Trophoblast cell (in vitro differentiated cells and primary cell): ENCODE results near the gene CLEC5A.
"Not testable (repeated sequence)": the region's sequence is repeated elsewhere in the genome, so short reads cannot be mapped to it uniquely, and the experiment has no call there.

ENCODE experiments used
- DNase-seq, 2 donors: peaks; one replicate each; pipeline ENCODE4 v3.0.0-alpha.2; 2016
- H2AFZ ChIP-seq: 2 replicates; pipeline ENCODE4 v1.6.1; 2013; ENCODE audit warnings: low read length, moderate library complexity, mild to moderate bottlenecking; ENCODE audit not compliant: insufficient read depth, poor library complexity
- H2AK5ac ChIP-seq: 2 replicates; pipeline ENCODE4 v1.6.1; 2013; ENCODE audit warnings: mild to moderate bottlenecking, low read length
- H2BK120ac ChIP-seq: 2 replicates; pipeline ENCODE4 v1.6.1; 2013; ENCODE audit warnings: low read length, mild to moderate bottlenecking, moderate library complexity; ENCODE audit not compliant: insufficient read depth, poor library complexity
- H2BK12ac ChIP-seq: 2 replicates; pipeline ENCODE4 v1.6.1; 2013; ENCODE audit warnings: mild to moderate bottlenecking, low read length, moderate library complexity
- H2BK5ac ChIP-seq: 2 replicates; pipeline ENCODE4 v1.6.1; 2013; ENCODE audit warnings: low read length, low read depth, moderate library complexity, mild to moderate bottlenecking; ENCODE audit not compliant: poor library complexity
- H3K14ac ChIP-seq: 2 replicates; pipeline ENCODE4 v1.6.1; 2013; ENCODE audit warnings: mild to moderate bottlenecking, low read length
- H3K18ac ChIP-seq: 2 replicates; pipeline ENCODE4 v1.6.1; 2013; ENCODE audit warnings: mild to moderate bottlenecking, low read length
- H3K23ac ChIP-seq: 2 replicates; pipeline ENCODE4 v1.6.1; 2013; ENCODE audit warnings: low read length
- H3K27ac ChIP-seq: 2 replicates; pipeline ENCODE4 v1.5.1; 2013; ENCODE audit warnings: low read depth, mild to moderate bottlenecking, inconsistent platforms, low read length, moderate library complexity
- H3K27me3 ChIP-seq: 2 replicates; pipeline ENCODE4 v1.6.1; 2013; ENCODE audit warnings: inconsistent platforms, mild to moderate bottlenecking, low read length, moderate library complexity; ENCODE audit not compliant: insufficient read depth
- H3K36me3 ChIP-seq, 2 experiments: 1 replicate in 1 of 2; 2 replicates in 1 of 2; pipeline ENCODE4 v1.6.1; 2013; ENCODE audit warnings: low read length in 2 of 2, mild to moderate bottlenecking in 2 of 2, moderate library complexity in 1 of 2; ENCODE audit not compliant: insufficient read depth in 2 of 2, control insufficient read depth in 1 of 2
- H3K4ac ChIP-seq: 2 replicates; pipeline ENCODE4 v1.6.1; 2013; ENCODE audit warnings: low read depth, mild to moderate bottlenecking, low read length, moderate library complexity
- H3K4me1 ChIP-seq, 2 experiments: 1 replicate in 1 of 2; 2 replicates in 1 of 2; pipeline ENCODE4 v1.6.1; 2013; ENCODE audit warnings: low read length in 2 of 2, mild to moderate bottlenecking in 2 of 2, moderate library complexity in 1 of 2; ENCODE audit not compliant: insufficient read depth in 2 of 2, control insufficient read depth in 1 of 2
- H3K4me2 ChIP-seq: 2 replicates; pipeline ENCODE4 v1.6.1; 2013; ENCODE audit warnings: inconsistent platforms, mild to moderate bottlenecking, low read length, moderate library complexity
- H3K4me3 ChIP-seq: 2 replicates; pipeline ENCODE4 v1.5.1; 2013; ENCODE audit warnings: mild to moderate bottlenecking, low read depth, low read length, inconsistent platforms
- H3K79me1 ChIP-seq: one replicate; pipeline ENCODE4 v1.6.1; 2013; ENCODE audit warnings: low read length
- H3K79me2 ChIP-seq: 2 replicates; pipeline ENCODE4 v1.6.1; 2013; ENCODE audit warnings: low read length, mild to moderate bottlenecking; ENCODE audit not compliant: control insufficient read depth, insufficient read depth, poor library complexity
- H3K9ac ChIP-seq: 2 replicates; pipeline ENCODE4 v1.6.1; 2013; ENCODE audit warnings: mild to moderate bottlenecking, low read length
- H3K9me3 ChIP-seq: 2 replicates; pipeline ENCODE4 v1.6.1; 2013; ENCODE audit warnings: low read depth, mild to moderate bottlenecking, control low read depth, inconsistent platforms, low read length; ENCODE audit not compliant: insufficient read depth
- H4K12ac ChIP-seq: 2 replicates; pipeline ENCODE4 v1.6.1; 2013; ENCODE audit warnings: low read depth, mild to moderate bottlenecking, low read length, moderate library complexity
- H4K8ac ChIP-seq: 2 replicates; pipeline ENCODE4 v1.6.1; 2013; ENCODE audit warnings: low read depth, mild to moderate bottlenecking, low read length, moderate library complexity
- H4K91ac ChIP-seq: one replicate; pipeline ENCODE4 v1.6.1; 2013; ENCODE audit warnings: low read depth, mild to moderate bottlenecking, low read length, moderate library complexity
- WGBS: extraction: QIAGEN DNeasy Blood & Tissue Kit; methylation state at CpG from one replicate; pipeline ENCODE4 v1.1.7; 2013; ENCODE audit warnings: missing lambda C conversion rate; ENCODE audit not compliant: insufficient read length, insufficient coverage; ENCODE audit errors: extremely low coverage; 5-methylcytosine and 5-hydroxymethylcytosine counted together

The CLEC5A gene

GRCh38 chr7:141985926-141986325, 39.2 kb upstream of the CLEC5A start:
- not testable (repeated sequence) for H3K4me2 ChIP-seq, H3K4me3 ChIP-seq, H3K79me1 ChIP-seq, H3K27me3 ChIP-seq, H3K4me1 ChIP-seq, H4K8ac ChIP-seq, H3K23ac ChIP-seq, H2BK120ac ChIP-seq, H2BK5ac ChIP-seq, H2AK5ac ChIP-seq, H4K12ac ChIP-seq, H3K4ac ChIP-seq, H2AFZ ChIP-seq, H3K18ac ChIP-seq, H3K9me3 ChIP-seq, H3K9ac ChIP-seq, H3K79me2 ChIP-seq, H3K36me3 ChIP-seq, H3K14ac ChIP-seq, H3K27ac ChIP-seq, H2BK12ac ChIP-seq
- H4K91ac ChIP-seq, result peak overlapping the region; percentile 55
- DNase-seq, result peak in 1 of 2 donors; percentile 21
- WGBS, result no CpG with 5 or more reads among the region's 13 CpGs

- Histone ChIP-seq H4K8ac (no peak overlapping the region), H3K23ac (no peak overlapping the region), H4K12ac (no peak overlapping the region), H3K27me3 (no peaks in the 10 kb centered on the region), H2AK5ac (no peak overlapping the region), H3K36me3 (no peaks in the 10 kb centered on the region), H2BK12ac (no peak overlapping the region), H3K9ac (no peak overlapping the region), H2AFZ (no peak overlapping the region), H3K27ac (no peak overlapping the region), H3K14ac (no peak overlapping the region), H3K79me1 (no peaks in the 10 kb centered on the region), H3K4me2 (no peak overlapping the region), H3K9me3 (no peaks in the 10 kb centered on the region), H4K91ac (no peak overlapping the region), H3K79me2 (no peaks in the 10 kb centered on the region), H3K4ac (no peak overlapping the region), H2BK120ac (no peak overlapping the region), H2BK5ac (no peak overlapping the region), H3K4me3 (no peak overlapping the region), H3K4me1 (peaks cover 0 to 2% of the 10 kb centered on the region in 2 experiments), H3K18ac (no peak overlapping the region)
- no CpG with 5 or more reads among the region's 2 CpGs for WGBS
- no peak for DNase-seq
These were observed 32.8 kb upstream of the CLEC5A start for GRCh38 chr7:141979568-141979967.

GRCh38 chr7:141978351-141978750, 31.6 kb upstream of the CLEC5A start:
- WGBS, result no CpG with 5 or more reads among the region's 1 CpG
- no peak overlapping the region for H4K12ac ChIP-seq
- no peak overlapping the region for H3K27ac ChIP-seq
- no peak overlapping the region for H3K14ac ChIP-seq
- H2BK12ac ChIP-seq, result no peak overlapping the region
- H4K91ac ChIP-seq, result no peak overlapping the region
- no peak overlapping the region for H2AK5ac ChIP-seq
- H3K4ac ChIP-seq, result no peak overlapping the region
- H3K27me3 ChIP-seq, result no peaks in the 10 kb centered on the region
- no peak overlapping the region for H2BK5ac ChIP-seq
- H3K4me1 ChIP-seq, result peaks cover 0 to 2% of the 10 kb centered on the region in 2 experiments
- H2BK120ac ChIP-seq, result no peak overlapping the region
- H3K79me2 ChIP-seq, result no peaks in the 10 kb centered on the region
- H3K4me2 ChIP-seq, result no peak overlapping the region
- no peak overlapping the region for H3K4me3 ChIP-seq
- H3K36me3 ChIP-seq, result no peaks in the 10 kb centered on the region
- no peaks in the 10 kb centered on the region for H3K79me1 ChIP-seq
- no peaks in the 10 kb centered on the region for H3K9me3 ChIP-seq
- no peak overlapping the region for H2AFZ ChIP-seq
- H3K18ac ChIP-seq, result no peak overlapping the region
- no peak overlapping the region for H4K8ac ChIP-seq
- no peak for DNase-seq
- H3K23ac ChIP-seq, result no peak overlapping the region
- H3K9ac ChIP-seq, result no peak overlapping the region

- H3K27ac ChIP-seq, result no peak overlapping the region
- no CpG with 5 or more reads among the region's 11 CpGs for WGBS
These were observed 29.9 kb upstream of the CLEC5A start for GRCh38 chr7:141976524-141977245.

More at GRCh38 chr7:141976524-141977245, 29.9 kb upstream of the CLEC5A start:
- no peak overlapping the region for H3K14ac ChIP-seq
- no peaks in the 10 kb centered on the region for H3K36me3 ChIP-seq
- H3K27me3 ChIP-seq, result no peaks in the 10 kb centered on the region
- no peak overlapping the region for H3K4me3 ChIP-seq
- H2AK5ac ChIP-seq, result no peak overlapping the region
- no peak overlapping the region for H3K23ac ChIP-seq
- no peak overlapping the region for H2BK120ac ChIP-seq
- peaks cover 0 to 2% of the 10 kb centered on the region in 2 experiments for H3K4me1 ChIP-seq
- H3K18ac ChIP-seq, result no peak overlapping the region
- peak overlapping the region; percentile 66 for H3K4me2 ChIP-seq
- H3K4ac ChIP-seq, result no peak overlapping the region
- no peak overlapping the region for H2BK5ac ChIP-seq
- no peak overlapping the region for H2BK12ac ChIP-seq
- no peak overlapping the region for H4K12ac ChIP-seq
- H3K79me2 ChIP-seq, result no peaks in the 10 kb centered on the region
- no peak overlapping the region for H3K9ac ChIP-seq
- H4K91ac ChIP-seq, result no peak overlapping the region
- H3K79me1 ChIP-seq, result no peaks in the 10 kb centered on the region
- no peaks in the 10 kb centered on the region for H3K9me3 ChIP-seq
- peak; percentile 81 to 93 for DNase-seq
- no peak overlapping the region for H4K8ac ChIP-seq
- H2AFZ ChIP-seq, result no peak overlapping the region
